Retinal pigment epithelial cell (primary cell): Measurements from ENCODE around the gene SVBP.

ENCODE experiments used
- DNase-seq: peaks from one replicate; pipeline ENCODE4 v3.0.0-alpha.2; 2010; ENCODE audit warnings: low read depth
- H3K4me3 ChIP-seq: 2 replicates; pipeline ENCODE4 v1.5.1; 2011; ENCODE audit warnings: mild to moderate bottlenecking, low read length, control low read depth, moderate library complexity
- CTCF ChIP-seq: conservative IDR thresholded peaks from 2 replicates; pipeline ENCODE4 v1.5.1; 2011; ENCODE audit warnings: low read depth, low read length, control low read depth, inconsistent platforms

Gene SVBP

GRCh38 chr1:42838482-42839190, 21.4 kb upstream of the SVBP start:
- DNase-seq: no peak
- no peak overlapping the region for H3K4me3 ChIP-seq
- no peak for TF ChIP-seq CTCF

GRCh38 chr1:42837709-42838108, 20.5 kb upstream of the SVBP start:
- no peak overlapping the region for H3K4me3 ChIP-seq
- no peak for TF ChIP-seq CTCF
- no peak for DNase-seq

GRCh38 chr1:42835422-42835821, 18.2 kb upstream of the SVBP start:
- DNase-seq: no peak
- no peak overlapping the region for H3K4me3 ChIP-seq
- no peak for TF ChIP-seq CTCF

- TF ChIP-seq CTCF: no peak
- no peak for DNase-seq
- no peak overlapping the region for H3K4me3 ChIP-seq
These were observed 17.6 kb upstream of the SVBP start for GRCh38 chr1:42834803-42835202.

- no peak overlapping the region for H3K4me3 ChIP-seq
- TF ChIP-seq CTCF: no peak
- no peak for DNase-seq
These were observed 16.8 kb upstream of the SVBP start for GRCh38 chr1:42833981-42834380.

- H3K4me3 ChIP-seq: no peak overlapping the region
- DNase-seq: no peak
- no peak for TF ChIP-seq CTCF
These were observed 15.5 kb upstream of the SVBP start for GRCh38 chr1:42832641-42833240.

- TF ChIP-seq CTCF: no peak
- DNase-seq: no peak
- H3K4me3 ChIP-seq: no peak overlapping the region
These were observed 14.1 kb upstream of the SVBP start for GRCh38 chr1:42831273-42831672.
